ENCODE results near the gene WIPF2.

Gene WIPF2

GRCh38 chr17:40253565-40253964 lies 34.5 kb downstream of the WIPF2 start:
- Mint-ChIP-seq H3K36me3 (ENCODE audit: low read depth) (peaks cover 22% of the 10 kb centered on the region), H3K27me3 (no peaks in the 10 kb centered on the region), H3K9me3 (no peaks in the 10 kb centered on the region), H3K4me3 (no peak overlapping the region), H3K27ac (peak overlapping the region; percentile 31), H3K4me1 (ENCODE audit: low read depth) (peaks cover 23% of the 10 kb centered on the region)

DNA sequence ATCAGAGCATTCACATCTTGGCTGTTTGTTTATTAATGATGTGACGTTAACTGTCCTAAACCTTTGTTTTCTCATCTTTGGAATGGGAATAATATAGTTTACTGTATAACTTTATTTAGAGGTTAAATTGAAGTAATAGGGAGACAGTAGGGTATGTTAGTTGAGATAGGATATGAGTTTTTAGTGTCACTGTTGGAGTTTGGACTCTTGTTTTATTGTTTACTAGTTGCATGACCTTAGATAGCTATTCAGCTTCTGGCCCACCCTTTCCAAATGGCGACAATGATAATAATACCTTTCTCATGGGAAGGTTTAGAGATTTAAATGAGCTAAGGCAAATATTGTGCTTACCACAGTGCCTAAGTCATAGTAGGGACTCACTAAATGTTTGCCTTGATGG lies 40.4 kb downstream of the WIPF2 start:
- Mint-ChIP-seq H3K4me3 (no peak overlapping the region), H3K36me3 (ENCODE audit: low read depth) (peaks cover 50% of the 10 kb centered on the region), H3K27me3 (no peaks in the 10 kb centered on the region)

DNA sequence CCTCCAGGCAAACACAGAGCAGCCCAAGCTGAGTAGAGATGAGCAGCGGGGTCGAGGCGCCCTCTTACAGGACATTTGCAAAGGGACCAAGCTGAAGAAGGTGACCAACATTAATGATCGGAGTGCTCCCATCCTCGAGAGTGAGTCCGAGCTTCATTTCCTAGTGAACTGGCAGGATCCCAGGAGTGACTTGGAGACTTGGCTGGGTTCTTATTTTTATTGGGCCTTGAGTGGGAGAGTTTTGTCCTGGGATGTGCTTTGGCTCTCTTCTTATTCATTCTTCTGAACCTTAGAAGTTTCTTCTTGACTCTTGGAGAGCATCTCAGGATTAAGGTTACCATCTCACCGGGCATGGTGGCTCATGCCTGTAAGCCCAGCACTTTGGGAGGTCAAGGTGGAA lies 41.4 kb downstream of the WIPF2 start:
- no peak overlapping the region for H3K4me3 Mint-ChIP-seq
- H3K9me3 Mint-ChIP-seq = no peaks in the 10 kb centered on the region
- H3K27me3 Mint-ChIP-seq = no peaks in the 10 kb centered on the region

More for the DNA sequence above, 40.4 kb downstream of the WIPF2 start:
- Mint-ChIP-seq H3K4me1 (ENCODE audit: low read depth) (peaks cover 15% of the 10 kb centered on the region), H3K9me3 (no peaks in the 10 kb centered on the region), H3K27ac (no peak overlapping the region)

GRCh38 chr17:40264458-40265185 lies 45.5 kb downstream of the WIPF2 start:
- no peaks in the 10 kb centered on the region for H3K27me3 Mint-ChIP-seq
- H3K27ac Mint-ChIP-seq = no peak overlapping the region
- H3K36me3 Mint-ChIP-seq (ENCODE audit: low read depth) = peaks cover 27% of the 10 kb centered on the region
- no peak overlapping the region for H3K4me3 Mint-ChIP-seq
- H3K9me3 Mint-ChIP-seq = no peaks in the 10 kb centered on the region
- H3K4me1 Mint-ChIP-seq (ENCODE audit: low read depth) = peaks cover 12% of the 10 kb centered on the region

More for the DNA sequence above, 41.4 kb downstream of the WIPF2 start:
- H3K27ac Mint-ChIP-seq = no peak overlapping the region
- peaks cover 12% of the 10 kb centered on the region for H3K4me1 Mint-ChIP-seq (ENCODE audit: low read depth)
- H3K36me3 Mint-ChIP-seq (ENCODE audit: low read depth) = peaks cover 50% of the 10 kb centered on the region

- Mint-ChIP-seq H3K9me3 (no peaks in the 10 kb centered on the region), H3K27me3 (no peaks in the 10 kb centered on the region), H3K4me3 (no peak overlapping the region), H3K36me3 (ENCODE audit: low read depth) (peaks cover 25% of the 10 kb centered on the region), H3K27ac (no peak overlapping the region), H3K4me1 (ENCODE audit: low read depth) (peaks cover 12% of the 10 kb centered on the region)
Observed at GRCh38 chr17:40265337-40265736, 46.2 kb downstream of the WIPF2 start.

DNA sequence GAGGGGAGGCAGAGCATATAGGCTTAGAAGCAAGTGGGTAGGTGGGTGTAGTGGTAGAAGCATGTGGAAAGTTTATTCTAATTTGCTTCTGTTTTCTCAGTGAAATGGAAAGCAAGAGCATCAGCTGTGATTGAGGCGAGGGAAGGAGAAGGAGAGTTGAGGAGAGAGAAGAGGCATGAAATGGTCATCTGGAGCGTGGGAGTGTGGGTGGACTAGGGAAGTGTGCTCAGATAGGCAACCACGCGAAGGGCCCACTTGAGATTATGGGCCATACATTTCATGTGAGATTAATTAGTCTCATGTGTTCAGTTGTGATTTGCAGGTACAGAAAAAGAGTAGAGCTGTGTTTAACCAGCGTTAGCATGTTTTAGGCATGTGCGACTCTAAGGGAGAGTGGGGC lies 47.8 kb downstream of the WIPF2 start:
- no peaks in the 10 kb centered on the region for H3K9me3 Mint-ChIP-seq
- H3K27me3 Mint-ChIP-seq = no peaks in the 10 kb centered on the region
- peaks cover 17% of the 10 kb centered on the region for H3K36me3 Mint-ChIP-seq (ENCODE audit: low read depth)
- H3K4me3 Mint-ChIP-seq = no peak overlapping the region
- no peak overlapping the region for H3K27ac Mint-ChIP-seq
- peaks cover 12% of the 10 kb centered on the region for H3K4me1 Mint-ChIP-seq (ENCODE audit: low read depth)

DNA sequence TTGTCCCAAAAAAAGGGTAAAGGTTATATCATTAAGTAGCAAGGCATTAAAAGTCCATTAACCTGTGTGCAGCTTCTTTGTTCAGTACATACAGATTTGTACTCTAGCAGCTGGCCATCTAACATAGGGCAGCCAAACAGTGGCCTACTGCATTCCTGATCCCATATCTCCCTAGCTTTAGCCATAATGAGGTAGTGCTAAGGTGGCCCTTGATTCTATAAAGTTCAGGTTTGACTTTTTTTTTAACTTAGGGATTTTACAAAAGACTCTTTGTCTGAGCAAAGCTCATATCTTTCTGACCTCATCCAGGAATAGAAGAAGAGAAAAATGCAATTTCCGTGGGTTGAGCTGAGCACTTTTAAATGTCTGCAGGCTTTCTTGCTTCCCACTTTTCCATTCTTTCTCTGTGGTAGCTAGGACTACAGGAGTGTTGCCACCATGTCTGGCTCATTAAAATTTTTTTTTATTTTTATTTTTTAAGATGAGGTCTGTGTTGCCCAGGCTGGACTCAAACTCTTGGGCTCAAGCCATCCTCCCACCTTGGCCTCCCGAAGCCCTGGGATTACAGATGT lies 49.1 kb downstream of the WIPF2 start:
- Mint-ChIP-seq H3K9me3 (no peaks in the 10 kb centered on the region), H3K27ac (no peak overlapping the region), H3K27me3 (no peaks in the 10 kb centered on the region), H3K4me3 (no peak overlapping the region), H3K4me1 (ENCODE audit: low read depth) (no peaks in the 10 kb centered on the region), H3K36me3 (ENCODE audit: low read depth) (peaks cover 14% of the 10 kb centered on the region)

GRCh38 chr17:40278414-40278813 lies 59.3 kb downstream of the WIPF2 start:
- H3K4me3 Mint-ChIP-seq = no peak overlapping the region
- H3K27ac Mint-ChIP-seq = peak overlapping the region; percentile 77
- H3K9me3 Mint-ChIP-seq = no peaks in the 10 kb centered on the region
- H3K4me1 Mint-ChIP-seq (ENCODE audit: low read depth) = peaks cover 39% of the 10 kb centered on the region
- H3K36me3 Mint-ChIP-seq (ENCODE audit: low read depth) = peaks cover 72% of the 10 kb centered on the region
- no peaks in the 10 kb centered on the region for H3K27me3 Mint-ChIP-seq

- no peak overlapping the region for H3K27ac Mint-ChIP-seq
- no peaks in the 10 kb centered on the region for H3K9me3 Mint-ChIP-seq
- H3K27me3 Mint-ChIP-seq = no peaks in the 10 kb centered on the region
- H3K4me3 Mint-ChIP-seq = no peak overlapping the region
- peaks cover 49% of the 10 kb centered on the region for H3K4me1 Mint-ChIP-seq (ENCODE audit: low read depth)
- peaks cover 68% of the 10 kb centered on the region for H3K36me3 Mint-ChIP-seq (ENCODE audit: low read depth)
Observed at GRCh38 chr17:40279402-40279801, 60.3 kb downstream of the WIPF2 start.

DNA sequence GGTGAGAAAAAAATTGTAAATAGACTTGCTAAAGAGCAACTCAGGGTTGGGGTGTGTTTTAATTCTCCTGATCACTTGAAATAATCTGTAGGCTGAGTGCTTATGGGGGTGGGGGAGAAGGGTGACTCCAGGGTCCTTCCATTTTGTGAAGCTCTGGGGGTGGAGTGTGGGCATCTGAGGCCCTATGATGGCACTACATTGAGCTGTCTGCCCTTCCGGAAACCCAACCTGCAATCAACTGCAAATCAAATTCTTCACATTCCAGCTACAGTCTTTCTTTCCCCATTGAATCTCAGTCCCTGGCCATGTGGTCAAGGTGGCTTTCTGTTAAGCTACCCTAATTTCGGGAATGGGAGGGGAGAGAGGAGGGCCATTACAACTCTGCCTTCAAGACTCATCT lies 62.6 kb downstream of the WIPF2 start:
- peak overlapping the region; percentile 84 for H3K27ac Mint-ChIP-seq

DNA sequence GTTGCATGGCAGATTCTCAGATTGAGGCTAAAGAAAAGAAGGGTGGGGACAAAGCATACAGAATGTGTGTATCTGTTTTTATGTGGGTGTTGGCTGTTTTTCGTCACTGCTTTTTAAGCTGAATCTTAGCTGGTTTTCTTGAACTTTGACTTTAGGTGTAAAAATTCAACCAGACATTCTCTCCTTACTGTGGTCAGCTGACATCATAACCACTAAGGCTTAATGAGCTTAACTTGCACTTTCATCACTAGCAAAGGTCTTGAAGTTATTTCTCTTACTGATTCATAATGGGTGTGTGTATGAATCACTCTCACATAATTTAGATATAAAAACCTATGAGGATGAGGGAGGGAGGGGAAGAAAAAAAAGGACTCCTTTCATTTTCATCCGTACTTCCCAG lies 64.6 kb downstream of the WIPF2 start:
- Mint-ChIP-seq H3K9me3 (no peaks in the 10 kb centered on the region), H3K4me3 (peak overlapping the region; percentile 78), H3K27me3 (no peaks in the 10 kb centered on the region), H3K27ac (peak overlapping the region; percentile 94), H3K36me3 (ENCODE audit: low read depth) (peaks cover 44% of the 10 kb centered on the region), H3K4me1 (ENCODE audit: low read depth) (peaks cover 73% of the 10 kb centered on the region)

More for the DNA sequence above, 62.6 kb downstream of the WIPF2 start:
- Mint-ChIP-seq H3K4me3 (peak overlapping the region; percentile 30), H3K9me3 (no peaks in the 10 kb centered on the region), H3K27me3 (no peaks in the 10 kb centered on the region), H3K36me3 (ENCODE audit: low read depth) (peaks cover 53% of the 10 kb centered on the region), H3K4me1 (ENCODE audit: low read depth) (peaks cover 67% of the 10 kb centered on the region)

DNA sequence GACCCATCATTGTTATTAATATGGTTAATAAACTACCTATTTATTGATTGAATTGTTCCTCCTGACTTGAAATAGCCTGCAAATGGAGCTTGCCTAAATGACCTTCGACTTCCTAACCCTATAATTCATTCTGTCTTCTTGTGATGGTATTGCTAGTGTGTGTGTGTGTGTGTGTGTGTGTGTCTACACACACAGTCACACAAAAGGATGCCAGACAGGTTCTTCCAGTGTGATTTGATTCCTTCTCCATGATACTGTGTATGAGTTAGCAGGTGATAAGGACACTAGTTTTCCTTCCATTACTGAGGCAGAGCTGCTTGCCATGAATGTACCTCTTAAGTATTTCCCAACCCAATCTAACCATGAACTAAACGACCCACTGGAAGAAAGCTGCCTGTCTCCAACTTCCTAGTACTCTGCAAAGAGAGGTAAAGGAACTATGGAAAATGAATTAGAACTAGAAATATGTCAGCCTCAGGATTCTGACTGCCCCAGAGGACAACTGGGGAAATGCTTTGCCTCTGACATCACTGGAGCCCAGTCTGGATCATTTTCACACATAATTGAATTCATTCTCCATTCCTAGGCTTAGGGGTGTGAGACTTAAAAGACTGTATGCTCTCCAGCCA lies 65.1 kb downstream of the WIPF2 start:
- no peaks in the 10 kb centered on the region for H3K27me3 Mint-ChIP-seq
- H3K4me3 Mint-ChIP-seq = peak overlapping the region; percentile 78
- peak overlapping the region; percentile 90 for H3K27ac Mint-ChIP-seq
- H3K4me1 Mint-ChIP-seq (ENCODE audit: low read depth) = peaks cover 72% of the 10 kb centered on the region
- H3K36me3 Mint-ChIP-seq (ENCODE audit: low read depth) = peaks cover 45% of the 10 kb centered on the region
- no peaks in the 10 kb centered on the region for H3K9me3 Mint-ChIP-seq

- Mint-ChIP-seq H3K36me3 (ENCODE audit: low read depth) (peaks cover 47% of the 10 kb centered on the region), H3K9me3 (no peaks in the 10 kb centered on the region), H3K4me3 (no peak overlapping the region), H3K27ac (no peak overlapping the region), H3K27me3 (no peaks in the 10 kb centered on the region), H3K4me1 (ENCODE audit: low read depth) (peaks cover 90% of the 10 kb centered on the region)
Observed at GRCh38 chr17:40286473-40286872, 67.4 kb downstream of the WIPF2 start.

DNA sequence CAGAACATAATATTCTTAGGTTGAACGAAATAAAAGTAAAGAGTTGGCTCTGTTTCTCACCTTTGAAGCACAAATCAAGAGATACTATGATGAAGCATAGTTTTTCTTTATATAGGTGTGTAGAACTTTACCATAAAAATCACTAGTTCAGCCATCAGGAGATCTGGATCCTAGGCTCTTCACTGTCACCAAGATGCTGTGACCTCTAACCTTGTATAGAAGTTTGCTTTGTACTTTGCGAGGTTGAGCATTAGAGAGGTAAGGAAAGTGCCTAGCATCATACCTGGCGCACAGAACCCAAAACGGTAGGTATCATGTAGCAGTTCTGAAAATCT lies 68.0 kb downstream of the WIPF2 start:
- Mint-ChIP-seq H3K27ac (peak overlapping the region; percentile 98), H3K4me3 (peak overlapping the region; percentile 99), H3K4me1 (ENCODE audit: low read depth) (peaks cover 84% of the 10 kb centered on the region), H3K36me3 (ENCODE audit: low read depth) (peaks cover 48% of the 10 kb centered on the region), H3K27me3 (no peaks in the 10 kb centered on the region), H3K9me3 (no peaks in the 10 kb centered on the region)

DNA sequence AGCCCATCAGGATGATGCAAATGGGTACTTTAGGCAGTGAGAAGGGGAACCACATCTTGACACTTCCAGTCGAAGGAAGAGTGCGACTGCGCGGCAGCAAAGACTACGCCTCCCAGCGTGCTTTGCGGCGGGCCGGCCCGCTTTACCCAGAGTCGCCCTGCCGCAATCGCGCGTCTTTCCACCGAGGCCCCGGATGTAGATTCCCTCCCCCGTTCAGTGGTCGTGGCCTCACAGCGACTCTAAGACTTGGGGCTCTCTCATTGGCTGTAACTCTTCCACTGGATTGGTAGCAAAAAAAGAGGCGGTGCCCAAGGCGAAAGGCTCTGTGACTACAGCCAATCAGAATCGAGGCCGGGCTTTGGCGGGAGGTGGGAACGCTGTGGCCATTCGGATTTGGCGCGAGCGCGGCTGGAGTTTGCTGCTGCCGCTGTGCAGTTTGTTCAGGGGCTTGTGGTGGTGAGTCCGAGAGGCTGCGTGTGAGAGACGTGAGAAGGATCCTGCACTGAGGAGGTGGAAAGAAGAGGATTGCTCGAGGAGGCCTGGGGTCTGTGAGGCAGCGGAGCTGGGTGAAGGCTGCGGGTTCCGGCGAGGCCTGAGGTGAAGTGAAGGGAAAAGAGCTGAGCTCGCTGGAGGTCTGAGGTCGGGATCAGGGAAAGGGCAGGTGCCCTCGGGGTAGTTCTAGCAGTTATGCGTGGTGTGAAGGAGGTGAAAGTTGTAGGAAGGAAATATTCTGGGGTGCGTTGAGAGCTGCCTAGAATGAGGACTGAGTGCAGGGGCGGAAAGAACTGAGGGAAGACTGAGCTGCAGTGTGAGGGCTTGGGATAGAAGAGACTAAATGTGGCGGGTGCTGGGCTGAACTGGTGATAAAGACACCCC lies 68.6 kb downstream of the WIPF2 start, which contains the start of gene CDC6:
Gene CDC6 (plus strand): TSS at position 386 of the 876 bp plus-strand sequence. CDS start 1,542 bp downstream, outside the sequence.
- Mint-ChIP-seq H3K27ac (peak within 1 kb of the TSS; percentile 98), H3K4me1 (ENCODE audit: low read depth) (peaks cover 78% of the 10 kb centered on the region), H3K36me3 (ENCODE audit: low read depth) (peaks cover 41% of the 10 kb centered on the region), H3K4me3 (peak within 1 kb of the TSS; percentile 99), H3K9me3 (no peaks in the 10 kb centered on the region), H3K27me3 (no peaks in the 10 kb centered on the region)
